ENCODE data around the gene HEMK1.

Gene HEMK1

GRCh38 chr3:50577348-50577747 is 8.0 kb downstream of the HEMK1 start:
- no peak for DNase-seq

- DNase-seq, result no peak
Observed at GRCh38 chr3:50580683-50581458, 11.5 kb downstream of the HEMK1 start.

GRCh38 chr3:50581459-50581842 is 12.1 kb downstream of the HEMK1 start:
- DNase-seq, result no peak

- DNase-seq, result no peak
Observed at GRCh38 chr3:50582083-50582482, 12.8 kb downstream of the HEMK1 start.

GRCh38 chr3:50583897-50584296 is 14.6 kb downstream of the HEMK1 start:
- DNase-seq, result no peak

GRCh38 chr3:50584391-50584790 is 15.1 kb downstream of the HEMK1 start:
- DNase-seq, result no peak

GRCh38 chr3:50585919-50586762 is 16.8 kb downstream of the HEMK1 start:
- DNase-seq, result no peak

GRCh38 chr3:50586763-50587070 is 17.4 kb downstream of the HEMK1 start:
- DNase-seq, result no peak

GRCh38 chr3:50587373-50587772 is 18.1 kb downstream of the HEMK1 start:
- DNase-seq, result no peak

GRCh38 chr3:50587806-50588758 is 18.8 kb downstream of the HEMK1 start:
- no peak for DNase-seq

- no peak for DNase-seq
Observed at GRCh38 chr3:50588759-50589433, 19.6 kb downstream of the HEMK1 start.

- DNase-seq, result no peak
Observed at GRCh38 chr3:50591196-50591741, 21.9 kb downstream of the HEMK1 start.

GRCh38 chr3:50592568-50592967 is 23.2 kb downstream of the HEMK1 start:
- DNase-seq, result no peak

- no peak for DNase-seq
Observed at GRCh38 chr3:50594253-50594785, 25.0 kb downstream of the HEMK1 start.

GRCh38 chr3:50599115-50599715 is 29.9 kb downstream of the HEMK1 start:
- no peak for DNase-seq

GRCh38 chr3:50599716-50600118 is 30.4 kb downstream of the HEMK1 start:
- no peak for DNase-seq

GRCh38 chr3:50600141-50600753 is 30.9 kb downstream of the HEMK1 start:
- DNase-seq, result no peak

GRCh38 chr3:50600841-50601591 is 31.7 kb downstream of the HEMK1 start:
- peak; percentile 83 for DNase-seq

GRCh38 chr3:50602595-50603191 is 33.4 kb downstream of the HEMK1 start:
- no peak for DNase-seq
